K562 (cell line): ENCODE results near the gene EIF2AK3. TPM values are rescaled to one million over a fixed set of nuclear protein-coding genes. Genes with fewer than 3 reads are reported as not detected.

Experiments used
- ATAC-seq: fragments of 200-7000 bp; cut with Tn5 transposase; 3 replicates; pipeline ENCODE4 v1.9.1; 2020; ENCODE audit warnings: moderate library complexity
- BruUV-seq: library from RNA; stranded (reverse); fragments of 400-500 nt; replicated peaks from 2 replicates; lab custom pipeline; 2021; lab: Mats Ljungman, UMichigan
- CTCF ChIA-PET: fragments of 300-600 bp; formaldehyde crosslinking; extraction: SDS; loops from one replicate; lab custom pipeline; 2021; ENCODE audit warnings: low intra/inter-chr PET ratio; lab: Yijun Ruan, JAX
- POLR2A ChIA-PET: fragments of 300-600, 350-650 bp; sonication (Branson Sonifier 250); formaldehyde crosslinking; extraction: SDS; loops from one replicate; lab custom pipeline; 2021; ENCODE audit warnings: antibody characterized with exemption, inconsistent platforms; lab: Yijun Ruan, JAX
- DNase-seq, 4 experiments: peaks; one replicate each; pipeline versions ENCODE4 v3.0.0 to v3.0.0-alpha.2; 2011 to 2018; ENCODE audit warnings: low spot score in 3 of 4, mixed read lengths in 3 of 4; ENCODE audit errors: extremely low read depth in 1 of 4
- FAIRE-seq: peaks from 2 replicates; lab custom pipeline; 2011; peaks lifted over from hg19 to GRCh38; lab: Jason Lieb, UNC
- H2AFZ ChIP-seq: 2 replicates; pipeline ENCODE4 v1.6.0; 2011; ENCODE audit warnings: low read depth, low read length, control low read depth, inconsistent platforms
- H3K27ac ChIP-seq: fragments of 200-600 bp; 3 replicates; pipeline ENCODE4 v1.8.0; 2011; ENCODE audit warnings: low read depth, mild to moderate bottlenecking, control low read depth, inconsistent platforms, low read length, moderate library complexity, mixed read lengths; ENCODE audit errors: extremely low read depth
- H3K27me3 ChIP-seq, 2 experiments: fragments of 300-600 bp in 1 of 2; 2 replicates in 1 of 2; 3 replicates in 1 of 2; pipeline versions ENCODE4 v1.6.0 to v1.8.0; 2011; ENCODE audit warnings: inconsistent platforms in 2 of 2, low read length in 2 of 2, mild to moderate bottlenecking in 1 of 2, mixed read lengths in 1 of 2, moderate library complexity in 1 of 2; ENCODE audit not compliant: control insufficient read depth in 2 of 2, insufficient read depth in 2 of 2
- H3K36me3 ChIP-seq: fragments of 300-600 bp; 3 replicates; pipeline ENCODE4 v1.8.0; 2011; ENCODE audit warnings: mild to moderate bottlenecking, low read length, inconsistent platforms; ENCODE audit not compliant: control insufficient read depth, insufficient read depth
- H3K4me1 ChIP-seq, 2 experiments: fragments of 200-600 bp in 1 of 2; replicated peaks in 1 of 2; 2 replicates in 1 of 2; 3 replicates in 1 of 2; pipeline versions ENCODE4 v1.5.1 to v1.8.0; 2011; ENCODE audit warnings: inconsistent platforms in 2 of 2, low read length in 2 of 2, mild to moderate bottlenecking in 1 of 2, mixed read lengths in 1 of 2, moderate library complexity in 1 of 2; ENCODE audit not compliant: control insufficient read depth in 2 of 2, insufficient read depth in 2 of 2
- H3K4me2 ChIP-seq: 2 replicates; pipeline ENCODE4 v1.6.1; 2011; ENCODE audit warnings: low read length, control low read depth, inconsistent platforms, mixed read lengths; ENCODE audit not compliant: insufficient read depth
- H3K4me3 ChIP-seq: fragments of 200-600 bp; sonication (generic), shearing (Covaris generic); 2 replicates; pipeline ENCODE4 v1.5.1; 2016; ENCODE audit warnings: control low read depth, inconsistent platforms
- H3K79me2 ChIP-seq: fragments of 200-600 bp; 3 replicates; pipeline ENCODE4 v1.8.0; 2011; ENCODE audit warnings: low read length, inconsistent platforms; ENCODE audit not compliant: control insufficient read depth, insufficient read depth
- H3K9ac ChIP-seq, 2 experiments: 2 replicates each; pipeline versions ENCODE4 v1.6.0 to v1.6.1; 2011; ENCODE audit warnings: low read depth in 2 of 2, low read length in 2 of 2, control low read depth in 1 of 2, inconsistent platforms in 1 of 2, mild to moderate bottlenecking in 1 of 2, mixed read lengths in 1 of 2; ENCODE audit not compliant: insufficient read depth in 1 of 2
- H3K9me1 ChIP-seq: one replicate; pipeline ENCODE4 v1.6.0; 2011; ENCODE audit warnings: inconsistent platforms, mild to moderate bottlenecking, low read length, moderate library complexity; ENCODE audit not compliant: control insufficient read depth, insufficient read depth
- H3K9me3 ChIP-seq: replicated peaks from 2 replicates; pipeline ENCODE4 v1.5.1; 2011; ENCODE audit warnings: low read depth, low read length, inconsistent platforms; ENCODE audit not compliant: control insufficient read depth, insufficient read depth
- H4K20me1 ChIP-seq: replicated peaks from 2 replicates; pipeline ENCODE4 v1.6.1; 2011; ENCODE audit warnings: low read length, inconsistent platforms, mixed read lengths; ENCODE audit not compliant: control insufficient read depth, insufficient read depth
- ARID4B ChIP-seq: sonication (generic); formaldehyde crosslinking; IDR thresholded peaks from 2 replicates; pipeline ENCODE4 v1.8.0; 2022; ENCODE audit warnings: mild to moderate bottlenecking, missing genetic modification reagents
- ELF2 ChIP-seq: fragments of 250-450 bp; sonication (Bioruptor Pico); IDR thresholded peaks from 2 replicates; pipeline ENCODE4 v1.5.0; 2021; ENCODE audit warnings: mild to moderate bottlenecking
- KDM1A ChIP-seq, 2 experiments: fragments of 450-650 bp; IDR thresholded peaks; 2 replicates each; pipeline ENCODE4 v1.6.1; 2016; ENCODE audit warnings: mild to moderate bottlenecking in 2 of 2
- MIER1 ChIP-seq: fragments of 450-650 bp; IDR thresholded peaks from 2 replicates; pipeline ENCODE4 v1.6.1; 2016; ENCODE audit warnings: antibody characterized with exemption, mild to moderate bottlenecking, low read depth
- MTA2 ChIP-seq: fragments of 450-650 bp; IDR thresholded peaks from 2 replicates; pipeline ENCODE4 v1.6.1; 2016; ENCODE audit warnings: low read depth
- PTTG1 ChIP-seq: fragments of 450-650 bp; IDR thresholded peaks from 2 replicates; pipeline ENCODE4 v1.6.1; 2016; ENCODE audit warnings: low read depth, mild to moderate bottlenecking, missing genetic modification characterization, missing compliant biosample characterization
- SPI1 ChIP-seq: IDR thresholded peaks from 2 replicates; pipeline ENCODE4 v1.6.1; 2011; ENCODE audit warnings: low read depth, low read length, control low read depth, borderline replicate concordance
- TCF3 ChIP-seq: sonication (generic); formaldehyde crosslinking; IDR thresholded peaks from 2 replicates; pipeline ENCODE4 v1.4.0; 2020; ENCODE audit warnings: mild to moderate bottlenecking, missing genetic modification reagents
- ZNF217 ChIP-seq: sonication (generic); formaldehyde crosslinking; IDR thresholded peaks from 2 replicates; pipeline ENCODE4 v1.8.0; 2022; ENCODE audit warnings: mild to moderate bottlenecking, missing genetic modification reagents
- ZNF274 ChIP-seq: IDR thresholded peaks from 2 replicates; pipeline ENCODE4 v1.6.1; 2011; ENCODE audit warnings: low read depth, mild to moderate bottlenecking, low read length, moderate library complexity, borderline replicate concordance
- WGBS: fragments of 100-300 bp; shearing (Covaris generic); methylation state at CpG from one replicate; pipeline ENCODE4 v1.1.6; 2016; ENCODE audit warnings: low coverage, mixed read lengths; ENCODE audit not compliant: insufficient coverage; ENCODE audit errors: missing lambda C conversion rate; 5-methylcytosine and 5-hydroxymethylcytosine counted together
- in situ Hi-C: fragments of 300-500 bp; cut with MboI; formaldehyde crosslinking; loops from 4 replicates; pipeline ENCODE4 v1.15.0; 2018; ENCODE audit warnings: inconsistent platforms, mixed read lengths
- intact Hi-C: fragments of 100-400 bp; cut with micrococcal nuclease; formaldehyde crosslinking; loops from 2 replicates; pipeline ENCODE4 v1.14.2; 2022
- polyA plus RNA-seq, 8 experiments: library from polyadenylated mRNA; depleted of rRNA in 4 of 8; stranded (reverse) in 5 of 8; unstranded in 3 of 8; fragments of >200 nt; fragmentation: Nextera tagmentation in 2 of 8; fragmentation: Illumina TruSeq in 1 of 8; extraction: Ambion mirVana in 2 of 8; extraction: Trizol in 1 of 8; gene quantifications; 2 replicates each; pipeline versions ENCODE4 v1.2.1 to v1.2.3, GENCODE V29; 2011 to 2014; ENCODE audit warnings: inconsistent platforms in 1 of 8, missing spikeins in 1 of 8
- total RNA-seq, 7 experiments: library from RNA; depleted of rRNA in 6 of 7; stranded (reverse); fragments of >200 nt in 6 of 7; fragmentation: Illumina TruSeq in 2 of 7; extraction: Trizol in 2 of 7; gene quantifications; 2 replicates each; pipeline versions ENCODE4 v1.2.1 to v1.2.3, GENCODE V29; 2011 to 2021; ENCODE audit warnings: low replicate concordance in 1 of 7

EIF2AK3 gene
- total and polyA plus RNA-seq, 9 of the 15 experiments (the other 6 are each of a cell fraction or from before 2014, with no cell fraction given) = 1.7 to 11.6 (median 7.4) TPM

GRCh38 chr2:88599527-88599926, 27.7 kb downstream of the EIF2AK3 start:
- H3K9ac ChIP-seq = no peak overlapping the region
- ChIA-PET POLR2A (interaction anchor here (0.7 to 1.0 kb wide), 5 partner anchors 8 to 67 kb away, joined by 3 to 4 read pairs (median 3); no protein-coding TSS in a partner anchor), CTCF (no interaction called here)
- H3K9me1 ChIP-seq = no peaks in the 10 kb centered on the region
- WGBS = 43% methylated on average over 2 of the region's 2 CpGs
- no peaks in the 10 kb centered on the region for H3K27me3 ChIP-seq
- no peak overlapping the region for H3K4me3 ChIP-seq
- H3K27ac ChIP-seq = peak overlapping the region; percentile 25; the same call in 1 of the 3 replicates
- H3K36me3 ChIP-seq = 0 out of 3 replicates have a peak, but pooled peaks cover 1% of the 10 kb centered on the region
- TF ChIP-seq ARID4B (CRISPR knock-in tag) (no peak), ZNF217 (CRISPR knock-in tag) (no peak), PTTG1 (no peak), SPI1 (peak; percentile 78), ELF2 (0 out of 2 replicates have a peak, but pooled peaks have one; percentile 44), MIER1 (no peak), MTA2 (peak; percentile 13; the same call in 1 of the 2 replicates), ZNF274 (no peak), KDM1A (IDR thresholded peaks at IDR 0.05) (no peak), TCF3 (CRISPR knock-in tag) (peak; percentile 20; the same call in 1 of the 2 replicates)
- no TSS peak for BruUV-seq
- intact Hi-C loops (no loop called here), in situ Hi-C loops (no loop called here)
- H3K4me1 ChIP-seq = peaks cover 0 to 17% of the 10 kb centered on the region in 2 experiments; a peak in 3 of 5 replicates
- ATAC-seq (no peak), FAIRE-seq (no peak), DNase-seq (peak in 2 of 4 experiments; percentile 17 to 22)
- H3K9me3 ChIP-seq = no peaks in the 10 kb centered on the region
- no peak overlapping the region for H2AFZ ChIP-seq
- H3K4me2 ChIP-seq = no peak overlapping the region
- H3K79me2 ChIP-seq = peaks cover 4% of the 10 kb centered on the region; the same call in 1 of the 3 replicates
- 0 out of 2 replicates have a peak, but pooled peaks cover 5% of the 10 kb centered on the region for H4K20me1 ChIP-seq
